Fibroblast of skin of right biceps (primary cell): ENCODE results near the gene ZNF697.
"Not testable (repeated sequence)": the region's sequence is repeated elsewhere in the genome, so short reads cannot be mapped to it uniquely, and the experiment has no call there.

Experiments
- DNase-seq: peaks from one replicate; pipeline ENCODE4 v3.0.0-alpha.2; 2013

ZNF697 gene

DNA sequence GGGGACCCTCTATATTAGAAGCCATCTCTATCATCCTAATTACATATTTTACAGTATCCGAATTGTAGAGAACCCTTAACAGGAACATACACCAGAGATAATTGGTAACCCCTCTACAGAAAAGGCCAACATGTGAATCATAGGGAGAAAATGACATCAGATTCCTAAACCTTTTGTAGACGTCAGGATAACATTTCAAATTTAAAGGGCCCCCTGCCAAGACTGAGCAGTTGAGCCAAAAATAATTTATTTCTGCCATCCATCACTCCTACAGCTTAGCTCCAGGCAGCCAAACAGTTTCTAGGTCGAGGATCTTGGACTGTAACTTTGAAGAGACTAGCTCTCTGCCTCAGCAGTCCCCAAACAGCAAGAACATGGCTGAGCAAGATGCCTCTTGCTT lies 21.2 kb downstream of the ZNF697 start:
- DNase-seq: peak; percentile 85

DNA sequence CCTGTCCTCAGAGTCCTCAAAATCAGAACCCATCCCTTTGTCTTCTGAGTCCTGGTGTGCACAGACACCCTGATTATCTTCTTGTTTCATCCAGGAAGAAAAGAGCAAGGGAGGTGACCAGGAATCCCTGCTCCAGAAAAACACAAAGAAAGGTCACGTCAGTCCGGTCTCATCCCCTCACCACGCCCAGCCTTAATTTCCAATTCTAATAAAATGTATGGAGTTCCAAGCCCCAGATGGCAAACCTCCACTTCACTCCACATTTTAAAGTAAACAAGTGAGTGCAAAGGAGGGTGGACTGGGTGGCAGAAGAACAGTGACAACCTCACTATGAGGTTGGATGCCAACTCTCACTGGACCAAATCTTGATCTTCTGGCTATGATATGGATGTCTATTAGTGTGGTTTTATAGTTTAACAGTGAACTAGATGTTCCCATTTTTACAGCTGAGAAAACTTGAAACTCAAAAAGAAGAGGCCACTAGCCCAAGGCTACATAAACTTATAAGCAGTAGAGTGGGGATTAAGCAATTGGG lies 22.0 kb downstream of the ZNF697 start:
- no peak for DNase-seq

DNA sequence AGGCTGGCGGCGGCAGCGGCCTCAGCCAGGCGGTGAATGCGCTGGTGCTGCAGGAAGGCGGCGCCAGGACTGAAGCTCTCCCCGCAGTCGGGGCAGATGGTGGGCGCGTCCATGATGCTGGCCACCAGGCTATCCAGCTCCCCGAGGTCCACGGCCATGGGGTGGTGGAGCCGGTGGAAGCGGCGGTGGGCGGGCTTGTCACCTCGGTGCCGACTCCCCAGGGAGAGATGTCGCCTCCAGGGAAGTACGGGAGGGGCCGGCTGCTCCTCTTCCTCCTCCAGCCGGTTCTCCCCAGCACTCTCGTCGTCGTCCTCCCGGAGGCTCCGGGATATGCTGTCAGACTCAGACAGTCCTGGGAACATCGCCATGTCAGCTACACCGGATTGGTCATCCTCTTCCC lies 24.4 kb downstream of the ZNF697 start:
- DNase-seq: no peak

DNA sequence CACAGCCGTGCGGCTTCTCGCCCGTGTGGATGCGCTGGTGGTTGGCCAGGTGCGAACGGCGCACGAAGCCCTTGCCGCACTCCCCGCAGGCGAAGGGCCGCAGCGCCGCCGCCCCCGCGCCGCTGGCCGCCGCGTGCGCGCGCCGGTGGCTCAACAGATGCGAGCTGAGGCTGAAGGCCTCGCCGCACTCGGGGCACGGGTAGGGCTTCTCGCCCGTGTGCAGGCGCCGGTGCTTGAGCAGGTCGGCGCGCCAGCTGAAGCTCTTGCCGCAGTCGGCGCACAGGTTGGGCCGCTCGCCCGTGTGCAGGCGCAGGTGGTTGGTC lies 24.9 kb downstream of the ZNF697 start:
- DNase-seq: no peak

DNA sequence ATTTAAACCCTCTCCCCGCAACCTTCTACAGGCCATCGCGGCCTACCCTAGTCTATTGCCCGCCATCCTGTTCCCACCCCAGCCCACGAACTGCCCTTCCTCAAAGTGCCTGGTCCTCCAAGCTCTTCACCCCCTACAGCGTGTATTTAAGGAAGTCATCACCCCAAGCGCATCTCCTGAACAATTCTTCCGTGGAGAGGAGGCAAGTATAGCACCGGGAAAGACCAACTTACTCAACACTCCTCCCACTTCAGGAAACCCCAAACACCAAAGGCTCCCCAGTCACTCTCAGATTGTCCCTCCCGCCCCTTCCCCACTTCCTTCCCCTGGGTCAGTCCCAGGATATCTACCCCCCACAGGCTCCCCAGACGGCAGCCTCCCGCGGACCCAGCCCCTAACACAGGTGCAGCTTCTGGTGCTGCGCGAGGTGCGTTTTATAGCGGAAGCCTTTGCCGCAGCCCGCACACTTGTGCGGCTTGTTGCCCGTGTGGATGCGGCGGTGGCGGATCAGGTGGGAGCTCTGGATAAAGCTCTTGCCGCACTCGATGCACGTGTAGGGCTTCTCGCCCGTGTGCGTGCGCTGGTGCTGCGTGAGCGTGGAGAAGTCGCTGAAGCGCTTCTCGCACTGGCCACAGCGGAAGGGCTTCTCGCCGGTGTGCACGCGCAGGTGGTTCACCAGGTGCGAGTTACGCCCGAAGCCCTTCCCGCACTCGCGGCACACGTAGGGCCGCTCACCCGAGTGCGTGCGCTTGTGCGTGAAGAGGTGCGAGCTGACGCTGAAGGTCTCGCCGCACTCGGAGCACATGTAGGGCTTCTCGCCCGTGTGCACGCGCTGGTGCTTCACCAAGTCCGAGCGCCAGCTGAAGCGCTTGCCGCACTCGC lies 25.5 kb downstream of the ZNF697 start:
- no peak for DNase-seq

DNA sequence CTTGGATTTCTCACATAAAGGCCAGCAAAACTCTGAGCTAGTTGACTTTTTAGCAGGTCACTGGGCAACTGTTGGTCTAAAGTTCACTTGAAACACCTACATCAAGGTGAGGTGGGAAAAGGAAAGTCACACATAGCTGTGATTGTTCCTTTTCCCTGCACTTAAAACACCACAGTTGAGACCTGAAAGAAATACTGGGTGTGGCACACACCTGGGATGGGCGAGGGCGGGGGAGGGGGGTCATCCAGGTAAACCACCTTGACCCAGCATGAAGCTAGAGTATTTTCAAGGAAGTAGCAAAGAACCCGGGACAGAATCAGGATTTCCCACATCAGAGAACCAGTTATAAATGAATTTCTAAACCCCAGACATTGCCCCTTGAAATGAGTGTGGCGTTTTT lies 26.4 kb downstream of the ZNF697 start:
- DNase-seq: no peak

DNA sequence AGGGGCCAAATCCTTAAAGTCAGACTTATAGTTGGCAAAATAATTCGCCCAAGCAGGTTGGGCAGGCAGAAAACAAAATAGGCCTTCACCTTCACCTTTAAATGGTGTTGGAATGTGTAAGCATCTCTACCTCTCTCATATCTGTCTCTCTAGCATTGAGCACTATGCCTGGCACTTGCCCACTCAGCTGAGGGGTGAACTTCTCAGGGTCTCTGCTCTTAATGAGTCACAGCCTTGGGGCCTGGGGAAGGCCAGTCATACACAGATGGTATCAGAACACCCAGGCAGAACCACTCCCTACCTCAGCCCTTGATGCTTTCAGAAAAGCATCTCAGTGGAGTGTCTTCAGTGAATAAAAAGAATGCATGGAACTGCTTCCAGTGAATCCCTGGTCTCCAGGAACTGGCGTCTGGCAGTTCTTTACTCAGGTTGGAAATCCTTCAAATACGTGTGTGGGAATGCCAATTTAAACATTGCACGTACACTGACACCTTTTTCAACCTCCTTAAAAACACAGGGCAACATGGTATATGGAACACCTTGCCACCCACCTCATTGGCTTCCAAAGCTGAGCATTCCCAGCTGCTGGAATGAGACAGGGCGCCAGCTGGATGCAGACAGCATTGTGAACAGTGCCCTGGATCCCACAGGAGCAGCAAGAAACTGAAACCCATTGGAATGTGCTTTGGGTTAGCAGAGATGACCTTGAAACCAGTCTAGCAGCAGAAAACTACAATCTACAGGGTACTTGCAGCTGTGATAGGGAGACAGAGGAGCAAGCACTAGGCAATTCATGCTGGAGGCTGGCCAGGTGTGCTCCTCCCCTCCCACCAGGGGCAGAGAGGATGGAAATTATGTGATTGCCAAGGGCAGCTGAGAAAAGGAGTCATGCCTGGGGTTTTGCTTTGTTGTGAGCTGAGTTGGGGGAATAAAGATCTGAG lies 30.0 kb downstream of the ZNF697 start:
- DNase-seq: no peak

DNA sequence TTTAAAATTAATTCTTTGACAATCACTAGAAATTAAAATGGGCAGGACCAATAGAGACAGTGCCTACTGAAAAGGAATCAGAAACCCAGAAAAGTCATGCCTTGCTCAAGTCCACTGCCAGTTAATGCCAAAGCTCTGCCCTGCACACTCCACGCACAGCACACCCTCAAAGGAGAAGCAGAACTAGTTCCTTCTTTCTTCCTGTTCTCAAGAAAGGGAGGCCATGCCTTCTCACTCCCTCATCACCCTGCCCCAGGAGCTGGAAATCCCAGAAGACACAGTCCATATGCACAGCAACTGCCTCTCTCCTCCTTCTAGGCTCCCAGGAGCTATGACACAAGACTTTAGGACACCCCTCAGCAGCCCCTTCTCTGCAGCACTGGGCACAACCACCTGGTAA lies 31.3 kb downstream of the ZNF697 start:
- DNase-seq: not testable (repeated sequence)

DNA sequence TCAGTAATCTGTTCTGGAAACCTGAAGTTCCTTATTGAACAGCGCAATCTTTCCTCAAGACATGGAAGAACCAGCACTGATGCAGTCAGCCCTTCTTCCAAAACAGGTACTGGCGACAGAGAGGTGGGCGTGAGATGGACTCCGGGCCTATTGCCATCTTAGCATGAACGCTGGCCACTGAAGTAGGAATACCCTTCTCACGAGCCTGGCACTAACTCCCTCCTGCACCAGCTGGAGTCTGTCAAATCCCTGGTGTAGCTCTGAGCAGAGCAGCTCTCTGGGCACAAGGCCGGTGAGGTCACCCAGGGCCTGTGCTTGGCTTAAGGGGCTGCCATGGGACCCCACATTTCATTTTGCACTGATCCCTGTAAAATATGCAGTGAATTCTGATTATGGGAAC lies 33.0 kb downstream of the ZNF697 start:
- not testable (repeated sequence) for DNase-seq

DNA sequence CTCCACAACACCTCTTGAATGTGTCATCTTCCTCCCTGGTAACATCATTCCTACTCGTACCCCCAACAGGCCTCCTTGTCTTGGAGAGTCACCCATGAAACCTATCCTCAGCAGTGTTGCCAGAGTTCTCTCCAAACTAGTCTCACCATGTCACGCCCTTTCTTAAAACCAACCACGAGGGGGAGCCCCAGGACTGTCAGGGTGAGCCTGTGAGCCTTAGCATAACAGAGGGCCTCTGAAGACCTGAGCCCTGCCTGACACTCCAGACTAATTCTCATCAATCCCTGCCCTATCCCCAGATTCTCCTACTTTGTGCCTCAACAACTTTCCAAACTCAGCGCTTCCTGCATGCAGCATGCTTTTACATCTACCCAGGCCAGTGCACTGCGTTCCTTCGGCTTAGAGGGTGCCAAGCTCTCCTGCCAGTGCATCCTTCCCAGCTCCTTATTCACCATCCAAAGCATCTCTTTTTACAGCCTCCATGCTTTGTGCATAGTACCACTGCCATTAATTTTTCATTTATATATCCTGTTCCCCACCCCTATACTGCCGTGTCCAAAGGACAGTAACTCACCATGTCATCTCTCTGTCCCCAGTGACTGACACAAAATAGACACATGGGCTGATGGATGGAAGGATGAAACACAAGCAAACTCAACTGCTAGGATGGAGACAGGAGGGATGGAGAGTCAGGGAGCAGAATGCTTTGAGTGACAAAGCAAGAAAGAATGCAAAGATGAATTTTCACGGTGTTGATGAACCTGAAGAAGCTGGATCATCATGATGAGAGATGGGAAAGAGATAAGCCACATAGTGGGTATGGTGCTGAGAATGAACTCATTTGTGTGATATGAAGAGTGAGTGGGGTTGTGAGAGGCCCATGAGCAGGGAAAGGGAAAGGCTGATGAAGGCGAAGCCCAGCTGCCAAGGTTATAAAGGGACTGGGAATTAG lies 34.0 kb downstream of the ZNF697 start:
- peak; percentile 81 for DNase-seq

DNA sequence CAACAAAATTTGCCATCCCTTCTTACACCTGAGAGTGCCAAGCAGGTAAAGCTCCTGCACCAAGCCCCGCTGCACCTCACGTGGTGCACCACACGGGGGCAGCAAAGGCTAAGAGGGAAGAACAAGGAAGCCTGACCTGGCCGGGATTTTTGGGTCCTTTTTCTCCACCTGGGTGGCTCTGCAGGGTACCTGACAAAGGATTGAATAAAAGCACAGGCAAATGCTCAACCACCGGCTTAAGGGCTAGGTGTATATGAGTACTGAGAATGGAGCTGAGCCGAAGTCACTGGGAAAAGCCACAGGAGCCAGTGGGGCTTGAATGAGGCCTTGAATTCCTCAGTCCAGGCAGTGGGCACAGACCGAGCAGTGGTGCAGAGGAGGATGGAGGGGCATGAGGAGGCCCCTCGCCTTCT lies 36.4 kb downstream of the ZNF697 start:
- peak; percentile 30 for DNase-seq

DNA sequence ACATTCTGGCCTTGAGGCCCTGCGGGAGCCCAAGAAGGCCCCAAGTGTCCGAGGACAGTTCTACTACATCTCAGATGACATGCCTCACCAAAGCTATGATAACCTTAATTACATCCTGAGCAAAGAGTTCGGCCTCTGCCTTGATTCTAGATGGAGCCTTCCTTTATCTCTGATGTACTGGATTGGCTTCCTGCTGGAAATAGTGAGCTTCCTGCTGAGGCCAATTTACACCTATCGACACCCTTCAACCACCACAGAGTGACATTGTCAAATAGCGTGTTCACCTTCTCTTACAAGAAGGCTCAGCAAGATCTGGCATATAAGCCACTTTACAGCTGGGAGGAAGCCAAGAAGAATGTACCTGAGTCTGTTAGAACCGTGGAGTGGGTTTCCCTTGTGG lies 39.2 kb downstream of the ZNF697 start:
- DNase-seq: not testable (repeated sequence)

DNA sequence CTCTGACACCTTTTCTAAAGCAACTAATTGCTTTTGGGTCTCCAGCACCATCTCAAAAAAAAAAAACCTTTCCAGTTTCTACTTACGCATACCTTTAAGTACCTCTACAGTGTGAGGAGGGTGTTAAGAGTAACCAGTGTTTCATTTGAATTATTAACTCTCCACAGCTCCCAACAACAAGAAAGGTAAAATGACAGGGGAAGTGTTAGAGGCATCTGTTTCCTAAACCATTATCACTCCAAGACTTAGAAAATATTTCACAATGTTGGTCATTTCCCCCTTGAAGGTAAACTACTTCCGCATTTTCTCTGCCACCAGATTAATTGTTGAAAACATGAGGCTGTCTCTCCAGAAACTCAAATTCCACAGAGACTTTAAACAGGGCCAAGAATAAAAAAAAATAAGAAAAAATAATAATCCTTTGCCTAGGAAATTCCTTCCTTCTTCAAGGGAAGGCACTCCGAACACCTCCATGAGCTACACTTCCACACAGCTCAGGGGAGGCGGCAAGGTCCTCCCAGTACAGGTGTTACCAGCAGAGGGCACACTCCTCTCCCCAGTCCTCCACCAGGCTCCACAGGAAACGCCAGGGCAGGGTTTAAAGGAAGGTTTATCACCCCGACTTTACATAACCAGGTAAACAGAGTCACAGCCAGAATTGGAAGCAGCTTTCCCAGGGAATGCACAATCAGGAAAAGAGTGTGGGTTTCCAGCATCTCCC lies 40.8 kb downstream of the ZNF697 start:
- DNase-seq: not testable (repeated sequence)

DNA sequence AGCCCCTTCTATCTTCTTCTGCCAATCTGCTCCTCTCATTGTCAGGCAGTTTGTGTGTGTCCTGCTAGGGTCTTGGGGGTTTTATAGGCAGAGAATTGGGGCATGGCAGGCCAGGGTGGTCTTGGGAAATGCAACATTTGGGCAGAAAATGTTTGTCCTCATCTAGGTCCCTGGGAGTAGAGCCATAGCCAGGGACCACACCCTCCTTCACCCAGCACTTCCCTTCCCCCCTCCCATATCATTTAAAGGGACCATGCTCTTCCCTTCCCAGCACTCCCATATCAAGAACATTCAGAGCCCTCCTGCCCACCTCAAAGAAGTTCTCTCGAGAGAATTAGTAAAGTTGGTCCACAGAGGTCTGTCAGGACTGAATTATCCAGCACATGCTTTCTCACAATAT lies 41.7 kb downstream of the ZNF697 start:
- no peak for DNase-seq

DNA sequence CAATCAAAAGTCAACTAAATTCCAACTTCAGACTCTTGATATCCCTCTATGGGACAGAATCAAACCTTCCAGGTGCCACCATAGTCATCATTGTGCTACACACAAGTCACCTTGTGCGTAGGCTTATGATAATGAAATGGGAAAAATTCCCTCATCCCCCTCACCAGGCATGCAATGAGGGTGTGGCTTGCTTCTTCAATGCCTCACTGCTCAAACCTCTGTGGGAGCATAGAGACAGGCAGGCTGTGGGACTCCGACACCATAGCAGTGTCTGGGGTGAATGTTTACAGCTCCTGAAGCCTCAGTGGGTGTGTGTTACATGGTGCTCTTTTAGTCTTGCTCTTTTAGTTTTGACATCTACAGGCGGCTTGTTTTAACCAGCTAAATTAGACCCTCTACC lies 42.4 kb downstream of the ZNF697 start:
- DNase-seq: no peak

DNA sequence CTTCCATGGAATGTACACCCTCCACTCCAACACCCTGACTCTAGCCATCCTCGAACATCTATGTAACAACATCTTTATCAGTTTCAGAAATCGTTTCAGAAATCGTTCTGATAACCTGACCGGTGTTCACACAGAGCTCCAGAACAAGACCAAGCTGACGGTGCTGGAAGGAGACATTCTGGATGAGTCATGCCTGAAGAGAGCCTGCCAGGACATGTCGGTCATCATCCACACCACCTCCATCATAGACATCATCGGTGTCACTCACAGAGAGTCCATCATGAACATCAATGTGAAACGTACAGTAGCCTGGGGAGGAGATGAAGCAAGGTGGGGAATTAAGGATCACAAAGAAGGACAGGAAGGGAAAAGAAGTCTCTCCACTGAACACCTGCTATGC lies 43.0 kb downstream of the ZNF697 start:
- DNase-seq: not testable (repeated sequence)

DNA sequence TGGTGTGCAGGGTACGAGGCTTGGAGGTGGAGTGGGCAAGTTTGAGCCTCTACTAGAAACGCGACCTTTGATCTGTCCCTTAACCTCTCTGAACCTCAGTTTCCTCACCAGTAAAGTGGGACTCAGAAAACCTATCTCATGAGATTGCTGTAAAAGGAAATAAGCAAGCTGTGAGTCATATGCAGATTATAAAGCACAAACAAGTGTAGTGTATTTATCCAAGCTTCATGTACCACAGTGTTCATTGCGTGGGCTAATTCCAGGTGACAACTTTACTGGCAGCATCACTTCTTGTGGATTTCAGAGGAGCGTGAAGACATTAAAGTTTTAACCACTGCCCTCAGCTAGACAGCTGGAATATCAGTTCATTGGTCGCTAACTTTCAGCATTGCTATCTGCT lies 44.4 kb downstream of the ZNF697 start:
- no peak for DNase-seq

DNA sequence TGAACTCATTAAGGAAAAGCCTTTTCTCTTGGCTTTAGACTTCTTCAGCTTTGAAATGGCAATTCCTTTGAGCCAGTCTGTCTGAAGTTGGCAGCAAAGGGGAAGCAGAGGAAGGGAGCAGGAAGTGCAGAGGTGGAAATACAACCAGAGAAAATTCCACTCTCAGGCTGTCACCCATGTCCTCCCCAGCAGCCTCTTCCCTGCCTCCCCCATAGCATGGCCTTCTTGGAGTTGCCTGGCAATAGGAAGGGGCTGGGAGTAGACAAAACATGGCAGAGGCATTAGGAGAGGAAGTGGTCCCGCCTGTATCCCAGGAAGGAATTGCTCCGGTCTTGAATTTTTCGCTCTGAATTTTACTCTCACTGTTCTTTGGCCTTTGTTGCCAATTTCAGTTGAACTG lies 44.8 kb downstream of the ZNF697 start:
- not testable (repeated sequence) for DNase-seq

DNA sequence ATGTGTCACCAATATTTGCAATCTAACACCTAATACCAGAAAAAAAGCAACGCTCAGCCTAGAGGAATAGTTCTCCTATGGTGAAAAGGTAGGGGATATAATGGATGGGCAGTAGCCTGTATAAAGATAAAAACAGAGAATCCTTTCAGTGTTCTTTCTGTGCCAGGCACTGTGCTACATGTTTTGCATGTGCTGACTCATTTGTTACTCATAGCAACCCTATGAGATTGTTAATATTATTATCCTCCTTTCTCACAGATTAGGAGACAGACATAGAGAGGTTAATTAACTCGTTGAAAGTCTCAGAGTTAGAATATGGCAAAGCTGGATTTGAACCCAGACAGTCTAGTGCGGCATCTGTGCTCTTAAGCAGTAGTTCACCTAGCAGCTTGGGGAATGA lies 45.3 kb downstream of the ZNF697 start:
- not testable (repeated sequence) for DNase-seq

DNA sequence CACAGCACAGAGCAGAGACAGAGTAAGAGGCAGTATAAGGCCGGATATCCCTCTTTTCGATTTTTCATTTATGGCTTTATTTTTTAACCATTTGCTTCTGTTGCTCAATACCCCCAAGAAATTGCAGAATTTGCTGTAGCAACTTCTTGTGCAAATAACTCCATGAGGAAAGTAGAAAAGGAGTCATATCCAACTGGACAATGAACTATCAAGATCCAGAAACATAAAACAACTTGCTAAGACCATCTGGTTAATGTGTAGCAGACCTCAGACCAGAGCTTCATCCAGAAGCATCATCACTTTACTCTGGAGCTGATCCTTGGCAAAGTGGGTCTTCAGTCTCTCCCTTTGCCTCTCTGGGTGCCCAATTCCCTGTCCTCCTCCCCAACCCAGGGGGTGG lies 45.9 kb downstream of the ZNF697 start:
- no peak for DNase-seq

DNA sequence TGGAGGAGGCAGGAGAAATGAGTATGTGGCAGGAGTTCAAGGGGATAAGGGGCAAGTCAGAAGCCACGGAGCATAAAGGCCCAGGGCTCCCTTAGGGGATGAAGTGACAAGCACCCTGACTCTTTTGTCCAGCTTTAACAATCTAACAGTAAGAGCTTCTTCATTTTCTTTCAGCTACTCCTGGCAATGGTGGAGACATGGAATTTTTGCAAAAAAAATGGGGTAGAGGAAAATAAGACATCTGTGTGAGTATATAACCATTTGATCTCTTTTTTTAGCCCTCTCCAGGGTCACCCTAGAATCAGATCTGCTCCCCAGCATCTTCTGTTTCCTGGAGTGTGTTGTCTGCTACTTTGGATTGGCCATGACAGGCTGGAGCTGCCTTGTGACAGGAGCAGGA lies 47.1 kb downstream of the ZNF697 start:
- no peak for DNase-seq

DNA sequence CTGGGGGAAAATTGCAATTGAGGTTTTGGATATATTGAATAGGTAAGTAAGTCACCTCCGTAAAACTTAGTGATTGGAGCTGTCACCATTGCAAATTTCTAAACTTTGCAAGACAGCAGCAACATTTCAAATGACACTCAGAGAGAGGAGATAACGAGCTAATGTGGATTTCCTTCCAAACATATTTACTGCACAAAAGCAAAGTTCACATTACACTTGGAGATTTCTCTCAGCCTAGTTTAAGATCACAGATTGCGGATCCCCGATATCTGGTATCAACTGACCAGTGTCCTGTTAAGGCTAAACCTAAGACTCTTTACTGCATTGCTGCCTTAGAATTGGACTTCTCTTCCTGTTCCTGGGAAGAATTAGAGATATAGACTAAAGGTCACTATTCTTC lies 47.5 kb downstream of the ZNF697 start:
- no peak for DNase-seq
